Peyer's patch (tissue), 4 donors: ENCODE results near the gene NKX1-1.

Experiments used
- CTCF ChIP-seq, 6 experiments: fragments of 450-650 bp in 4 of 6; fragments of 200-600 bp in 2 of 6; sonication (generic) in 1 of 6; IDR thresholded peaks; one replicate each; pipeline ENCODE4 v1.5.1; 2017 to 2019; ENCODE audit warnings: antibody characterized with exemption in 6 of 6, mild to moderate bottlenecking in 3 of 6, moderate library complexity in 1 of 6
- POLR2A ChIP-seq, 2 donors: fragments of 450-650 bp; IDR thresholded peaks; one replicate each; pipeline ENCODE4 v1.5.1; 2017; ENCODE audit warnings: antibody characterized with exemption in 2 of 2, mild to moderate bottlenecking in 2 of 2, moderate library complexity in 2 of 2

GRCh38 chr4:1401409-1402020, 4.7 kb downstream of the NKX1-1 start:
- no peak for TF ChIP-seq POLR2A (IDR thresholded peaks at IDR 0.05)
- no peak for TF ChIP-seq CTCF (IDR thresholded peaks at IDR 0.05)
